Right lobe of liver (tissue), 6 donors: ENCODE results near the gene PTPA. TPM values are rescaled to one million over a fixed set of nuclear protein-coding genes. Genes with fewer than 3 reads are reported as not detected.
"Not testable (repeated sequence)": the region's sequence is repeated elsewhere in the genome, so short reads cannot be mapped to it uniquely, and the experiment has no call there.

Source experiments
- ATAC-seq, 4 donors: fragments of 200-7000 bp; cut with Tn5 transposase; one replicate each; pipeline ENCODE4 v1.9.1; 2020; ENCODE audit warnings: mild to moderate bottlenecking in 4 of 4, moderate library complexity in 4 of 4
- DNase-seq, 3 donors: peaks; one replicate each; pipeline ENCODE4 v3.0.0-alpha.2; 2020
- H3K27ac ChIP-seq, 3 donors: fragments of 200-600 bp; one replicate each; pipeline ENCODE4 v1.8.0; 2022
- H3K27me3 ChIP-seq, 2 donors: fragments of 200-600 bp; one replicate each; pipeline ENCODE4 v1.8.0; 2022
- H3K36me3 ChIP-seq, 4 donors: fragments of 200-600 bp; sonication (generic) in 1 of 4; one replicate each; pipeline versions ENCODE4 v1.5.1 to v1.8.0; 2017 to 2022; ENCODE audit warnings: control low read depth in 1 of 4
- H3K4me1 ChIP-seq, 4 donors: fragments of 200-600 bp; sonication (generic) in 1 of 4; one replicate each; pipeline versions ENCODE4 v1.5.1 to v1.8.0; 2017 to 2022; ENCODE audit warnings: control low read depth in 1 of 4
- H3K4me3 ChIP-seq, 3 donors: fragments of 200-600 bp; one replicate each; pipeline ENCODE4 v1.8.0; 2022
- H3K9me3 ChIP-seq, 4 donors: fragments of 200-600 bp; sonication (generic) in 1 of 4; one replicate each; pipeline versions ENCODE4 v1.5.1 to v1.8.0; 2017 to 2022; ENCODE audit warnings: control low read depth in 1 of 4
- CTCF ChIP-seq, 4 donors: fragments of 200-600 bp in 3 of 4; fragments of 450-650 bp in 1 of 4; IDR thresholded peaks; one replicate each; pipeline versions ENCODE4 v1.5.1 to v1.8.0; 2016 to 2022; ENCODE audit warnings: antibody characterized with exemption in 4 of 4, mild to moderate bottlenecking in 2 of 4
- POLR2A ChIP-seq: fragments of 450-650 bp; IDR thresholded peaks from one replicate; pipeline ENCODE4 v1.6.1; 2017; ENCODE audit warnings: antibody characterized with exemption, mild to moderate bottlenecking
- WGBS: methylation state at CpG from one replicate; pipeline ENCODE4 v1.1.6; 2018; ENCODE audit warnings: low coverage, low lambda C conversion rate; ENCODE audit not compliant: insufficient coverage; ENCODE audit errors: missing lambda C conversion rate; 5-methylcytosine and 5-hydroxymethylcytosine counted together
- intact Hi-C, 2 donors: fragments of 100-400 bp; cut with DNase I; formaldehyde crosslinking; loops; one replicate each; pipeline versions ENCODE4 v1.11.2 to v1.14.1; 2022
- total RNA-seq, 6 experiments: library from RNA; depleted of rRNA in 2 of 6; stranded (reverse); fragments of >200 nt in 2 of 6; fragmentation: NEBNext Ultra II Directional in 3 of 6; extraction: Animal tissue kit (Norgen Biotek cat#: 25700) in 3 of 6; gene quantifications; one replicate each; pipeline versions ENCODE4 v1.1.0 to v1.2.4, GENCODE V29; 2016 to 2023
- donor health status: DM: no; HTN: yes; CAD: no.
- donor health status: DM: no; HTN: no; CAD: no.
- donor health status: DM: no; HTN: no; CAD: no.
- donor health status: DM: no; HTN: yes; CAD: no.
- donor health status: DM: no; HTN: yes; CAD: no.

The PTPA gene
- total RNA-seq, 6 experiments from 2014 or later, result 55.4 to 123 (median 62.0) TPM

DNA sequence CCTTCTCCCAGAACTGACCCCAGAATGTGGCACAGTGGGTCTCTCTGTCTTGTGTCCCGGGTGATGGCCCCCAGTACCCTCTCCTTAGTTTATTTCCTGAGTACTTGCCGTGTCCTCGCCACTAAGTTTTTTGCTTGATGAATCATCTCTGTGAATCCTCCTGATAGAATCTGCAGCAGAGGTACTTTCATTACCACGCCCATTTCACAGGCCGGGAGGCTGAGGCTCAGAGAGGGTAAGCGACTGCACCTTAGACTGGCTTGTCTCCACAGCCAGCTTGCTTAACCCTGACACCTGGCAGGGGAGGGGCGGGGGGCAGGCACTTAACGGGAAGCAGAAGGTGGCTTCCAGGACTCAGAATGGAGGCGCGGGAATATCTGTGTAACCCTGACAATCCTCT, 74.8 kb downstream of the PTPA start:
- intact Hi-C loops, result no loop called here
- ATAC-seq (no peak), DNase-seq (no peak)
- Histone ChIP-seq H3K36me3 (no peaks in the 10 kb centered on the region), H3K27ac (no peak overlapping the region), H3K27me3 (no peaks in the 10 kb centered on the region), H3K9me3 (no peaks in the 10 kb centered on the region), H3K4me3 (no peak overlapping the region), H3K4me1 (no peaks in the 10 kb centered on the region)
- WGBS, result 85% methylated on average over 6 of the region's 10 CpGs
- TF ChIP-seq CTCF (IDR thresholded peaks at IDR 0.05), result no peak
- TF ChIP-seq POLR2A, result no peak

DNA sequence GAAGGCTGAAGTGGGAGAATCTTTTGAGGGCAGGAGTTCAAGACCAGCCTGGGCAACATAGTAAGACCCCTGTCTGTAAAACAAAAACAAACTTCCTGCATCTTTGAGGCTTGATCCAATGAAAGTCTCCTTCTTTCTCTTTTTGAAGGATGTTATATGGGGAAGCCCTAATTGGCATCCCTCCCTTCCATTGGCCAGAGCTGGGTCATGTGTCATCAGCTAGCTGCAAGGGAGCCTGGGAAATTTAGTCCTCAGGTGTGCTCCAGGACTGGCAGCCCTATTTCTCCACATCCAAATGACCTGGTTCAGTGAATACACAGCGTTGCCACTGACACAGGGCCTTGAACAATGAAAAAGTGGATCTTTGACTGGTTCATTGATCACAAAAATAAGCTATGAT, 75.8 kb downstream of the PTPA start:
- H3K27ac ChIP-seq, result no peak overlapping the region
- intact Hi-C loops, result no loop called here
- DNase-seq (no peak), ATAC-seq (no peak)
- H3K4me1 ChIP-seq, result no peaks in the 10 kb centered on the region
- H3K27me3 ChIP-seq, result no peaks in the 10 kb centered on the region
- H3K36me3 ChIP-seq, result no peaks in the 10 kb centered on the region
- WGBS, result 80% methylated on average over 1 of the region's 1 CpG
- TF ChIP-seq CTCF (IDR thresholded peaks at IDR 0.05) (no peak), POLR2A (no peak)
- no peaks in the 10 kb centered on the region for H3K9me3 ChIP-seq
- no peak overlapping the region for H3K4me3 ChIP-seq

GRCh38 chr9:129189971-129190370, 78.8 kb downstream of the PTPA start:
- H3K36me3 ChIP-seq, H3K27me3 ChIP-seq, H3K4me3 ChIP-seq, DNase-seq, H3K4me1 ChIP-seq, H3K9me3 ChIP-seq, H3K27ac ChIP-seq, intact Hi-C loops, ATAC-seq: not testable (repeated sequence)
- 83% methylated on average over 6 of the region's 8 CpGs for WGBS

DNA sequence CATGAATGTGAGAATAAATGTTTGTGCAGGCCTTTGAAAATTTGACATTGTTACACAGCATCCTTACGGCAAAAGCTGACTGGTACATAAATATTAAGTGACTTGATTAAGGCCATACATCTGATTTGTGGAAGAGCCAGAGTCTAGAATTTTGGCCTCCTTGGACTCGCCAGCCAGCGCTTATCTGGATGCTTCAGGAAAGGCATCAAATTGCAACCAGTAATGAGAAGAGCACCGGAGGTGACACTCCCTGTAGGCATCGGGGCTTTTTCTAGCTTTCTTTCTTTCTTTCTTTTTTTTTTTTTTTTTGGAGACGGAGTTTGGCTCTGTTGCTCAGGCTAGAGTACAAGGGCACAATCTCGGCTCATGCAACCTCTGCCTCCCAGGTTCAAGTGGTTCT, 80.0 kb downstream of the PTPA start:
- no peaks in the 10 kb centered on the region for H3K27me3 ChIP-seq
- WGBS, result 90% methylated on average over 3 of the region's 7 CpGs
- TF ChIP-seq CTCF (IDR thresholded peaks at IDR 0.05) (no peak), POLR2A (no peak)
- H3K27ac ChIP-seq, result no peak overlapping the region
- intact Hi-C loops, result no loop called here
- ATAC-seq (no peak), DNase-seq (no peak)
- no peaks in the 10 kb centered on the region for H3K36me3 ChIP-seq
- no peaks in the 10 kb centered on the region for H3K9me3 ChIP-seq
- no peak overlapping the region for H3K4me3 ChIP-seq
- no peaks in the 10 kb centered on the region for H3K4me1 ChIP-seq

- DNase-seq, result no peak
- intact Hi-C loops, result no loop called here
- Histone ChIP-seq H3K4me3 (no peak overlapping the region), H3K9me3 (no peaks in the 10 kb centered on the region), H3K27me3 (no peaks in the 10 kb centered on the region), H3K36me3 (no peaks in the 10 kb centered on the region), H3K4me1 (no peaks in the 10 kb centered on the region), H3K27ac (no peak overlapping the region)
- ATAC-seq, result no peak
- WGBS, result 50% methylated on average over 1 of the region's 7 CpGs
- TF ChIP-seq CTCF (IDR thresholded peaks at IDR 0.05) (no peak), POLR2A (no peak)
Measured at GRCh38 chr9:129193655-129194054, 82.4 kb downstream of the PTPA start.
